Stimulated activated CD8-positive, alpha-beta memory T cell treated with anti-CD3 and anti-CD28 coated beads, Interleukin-7, amount 100 ng/mL, for 48 hours (primary cell): ENCODE measurements around the gene CCDC14.
"Not testable (repeated sequence)": the region's sequence is repeated elsewhere in the genome, so short reads cannot be mapped to it uniquely, and the experiment has no call there.

Experiments used
- DNase-seq, 2 donors: peaks; one replicate each; pipeline ENCODE4 v3.0.0-alpha.2; 2020; ENCODE audit warnings: low read depth in 1 of 2; ENCODE audit errors: extremely low read depth in 1 of 2

Gene CCDC14

GRCh38 chr3:123960781-123961507 is at the start of gene CCDC14:
CCDC14 (minus strand) TSS chr3:123961229; CDS start chr3:123961173, 56 bp downstream.
- peak; percentile 61 to 80 for DNase-seq

GRCh38 chr3:124008321-124008720 is 47.3 kb upstream of the CCDC14 start:
- DNase-seq, result not testable (repeated sequence)

GRCh38 chr3:124007186-124007585 is 46.2 kb upstream of the CCDC14 start:
- no peak for DNase-seq

GRCh38 chr3:124002405-124003079 is 41.5 kb upstream of the CCDC14 start:
- not testable (repeated sequence) for DNase-seq

GRCh38 chr3:124001366-124001765 is 40.3 kb upstream of the CCDC14 start:
- not testable (repeated sequence) for DNase-seq

GRCh38 chr3:123997543-123997942 is 36.5 kb upstream of the CCDC14 start:
- no peak for DNase-seq

GRCh38 chr3:123993818-123994217 is 32.8 kb upstream of the CCDC14 start:
- no peak for DNase-seq

GRCh38 chr3:123991730-123992588 is 30.9 kb upstream of the CCDC14 start, which contains the start of gene ROPN1:
ROPN1 (minus strand) TSS chr3:123992124; CDS start chr3:123980481, 11,643 bp downstream.
- DNase-seq, result not testable (repeated sequence)

GRCh38 chr3:123986427-123986826 is 25.4 kb upstream of the CCDC14 start:
- no peak for DNase-seq

- DNase-seq, result no peak
Measured at GRCh38 chr3:123984957-123985356, 23.9 kb upstream of the CCDC14 start.

- no peak for DNase-seq
Measured at GRCh38 chr3:123984350-123984749, 23.3 kb upstream of the CCDC14 start.

- not testable (repeated sequence) for DNase-seq
Measured at GRCh38 chr3:123981317-123981716, 20.3 kb upstream of the CCDC14 start.

- DNase-seq, result no peak
Measured at GRCh38 chr3:123980539-123980938, 19.5 kb upstream of the CCDC14 start.

GRCh38 chr3:123979525-123980501 is 18.8 kb upstream of the CCDC14 start:
- DNase-seq, result not testable (repeated sequence)

- not testable (repeated sequence) for DNase-seq
Measured at GRCh38 chr3:123976904-123977303, 15.9 kb upstream of the CCDC14 start.

GRCh38 chr3:123976181-123976898 is 15.3 kb upstream of the CCDC14 start:
- not testable (repeated sequence) for DNase-seq

- DNase-seq, result not testable (repeated sequence)
Measured at GRCh38 chr3:123975030-123975429, 14.0 kb upstream of the CCDC14 start.

GRCh38 chr3:123971406-123971805 is 10.4 kb upstream of the CCDC14 start:
- DNase-seq, result no peak

GRCh38 chr3:123967260-123967659 is 6.2 kb upstream of the CCDC14 start:
- not testable (repeated sequence) for DNase-seq
